Breast epithelium (tissue), 4 donors: ENCODE data around the gene LRRC26. TPM values are rescaled to one million over a fixed set of nuclear protein-coding genes. Genes with fewer than 3 reads are reported as not detected.

Source experiments
- DNase-seq, 2 donors: peaks; one replicate each; pipeline ENCODE4 v3.0.0-alpha.2; 2019; ENCODE audit warnings: low spot score in 2 of 2
- H3K27ac ChIP-seq, 2 donors: fragments of 200-600 bp; sonication (generic) in 1 of 2; one replicate each; pipeline ENCODE4 v1.5.1; 2016 to 2019; ENCODE audit warnings: mild to moderate bottlenecking in 1 of 2
- H3K27me3 ChIP-seq, 2 donors: fragments of 200-600 bp; sonication (generic) in 1 of 2; one replicate each; pipeline versions ENCODE4 v1.5.1 to v1.6.0; 2017 to 2019; ENCODE audit warnings: control low read depth in 1 of 2, mild to moderate bottlenecking in 1 of 2
- H3K36me3 ChIP-seq: fragments of 200-600 bp; one replicate; pipeline ENCODE4 v1.5.1; 2019
- H3K4me1 ChIP-seq, 2 donors: fragments of 200-600 bp; sonication (generic); one replicate each; pipeline ENCODE4 v1.5.1; 2016 to 2019; ENCODE audit warnings: control low read depth in 1 of 2
- H3K4me3 ChIP-seq, 3 donors: fragments of 200-600 bp; sonication (generic); 1 replicate in 2 of 3; 2 replicates in 1 of 3; pipeline ENCODE4 v1.5.1; 2016 to 2019; ENCODE audit warnings: mild to moderate bottlenecking in 3 of 3, moderate library complexity in 2 of 3
- H3K9me3 ChIP-seq, 2 donors: fragments of 200-600 bp; sonication (generic) in 1 of 2; one replicate each; pipeline ENCODE4 v1.5.1; 2016 to 2019; ENCODE audit warnings: control low read depth in 1 of 2
- CTCF ChIP-seq, 3 donors: fragments of 450-650 bp; IDR thresholded peaks; one replicate each; pipeline ENCODE4 v1.5.1; 2016 to 2017; ENCODE audit warnings: antibody characterized with exemption in 3 of 3, mild to moderate bottlenecking in 3 of 3, moderate library complexity in 3 of 3
- POLR2A ChIP-seq: fragments of 450-650 bp; IDR thresholded peaks from one replicate; pipeline ENCODE4 v1.6.1; 2016; ENCODE audit warnings: antibody characterized with exemption, mild to moderate bottlenecking, moderate library complexity
- POLR2AphosphoS5 ChIP-seq, 3 donors: sonication (generic); formaldehyde crosslinking; IDR thresholded peaks; one replicate each; pipeline ENCODE4 v1.6.1; 2017; ENCODE audit warnings: antibody characterized with exemption in 3 of 3
- intact Hi-C: fragments of 100-400 bp; cut with DNase I; formaldehyde crosslinking; loops from one replicate; pipeline ENCODE4 v1.15.1; 2023; ENCODE audit warnings: low total_unique reads
- total RNA-seq, 3 donors: library from RNA; depleted of rRNA; stranded (reverse); fragments of >200 nt; gene quantifications; one replicate each; pipeline ENCODE4 v1.1.0, GENCODE V29; 2016

Gene LRRC26
- total RNA-seq, 3 donors from 2014 or later = 7.8 to 9.2 TPM; not detected in 1

DNA sequence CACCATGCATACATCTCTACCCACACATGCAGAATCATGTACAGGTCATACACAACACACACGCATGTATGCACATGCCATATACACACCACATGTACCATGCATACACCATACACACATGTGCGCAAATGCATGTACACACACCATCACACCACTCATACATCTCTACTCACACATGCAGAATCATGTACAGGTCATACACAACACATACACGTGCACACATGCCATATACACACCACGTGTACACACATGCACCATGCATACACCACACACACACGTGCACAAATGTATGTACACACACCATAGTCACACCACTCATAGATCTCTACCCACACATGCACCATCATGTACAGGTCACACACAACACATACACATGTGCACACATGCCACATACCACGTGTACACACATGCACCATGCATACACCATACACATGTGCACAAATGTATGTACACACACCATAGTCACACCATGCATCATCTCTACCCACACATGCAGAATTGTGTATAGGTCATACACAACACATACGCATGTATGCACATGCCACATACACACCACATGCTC, 16.9 kb downstream of the LRRC26 start:
- H3K9me3 ChIP-seq = no peaks in the 10 kb centered on the region
- intact Hi-C loops = no loop called here
- no peaks in the 10 kb centered on the region for H3K4me1 ChIP-seq
- H3K27me3 ChIP-seq = peaks cover 0 to 46% of the 10 kb centered on the region in 2 donors
- H3K36me3 ChIP-seq = no peaks in the 10 kb centered on the region
- no peak overlapping the region for H3K27ac ChIP-seq
- DNase-seq = no peak
- no peak for TF ChIP-seq CTCF (IDR thresholded peaks at IDR 0.05)
- no peak for TF ChIP-seq POLR2AphosphoS5 (IDR thresholded peaks at IDR 0.05)
- TF ChIP-seq POLR2A = no peak
- no peak overlapping the region for H3K4me3 ChIP-seq

DNA sequence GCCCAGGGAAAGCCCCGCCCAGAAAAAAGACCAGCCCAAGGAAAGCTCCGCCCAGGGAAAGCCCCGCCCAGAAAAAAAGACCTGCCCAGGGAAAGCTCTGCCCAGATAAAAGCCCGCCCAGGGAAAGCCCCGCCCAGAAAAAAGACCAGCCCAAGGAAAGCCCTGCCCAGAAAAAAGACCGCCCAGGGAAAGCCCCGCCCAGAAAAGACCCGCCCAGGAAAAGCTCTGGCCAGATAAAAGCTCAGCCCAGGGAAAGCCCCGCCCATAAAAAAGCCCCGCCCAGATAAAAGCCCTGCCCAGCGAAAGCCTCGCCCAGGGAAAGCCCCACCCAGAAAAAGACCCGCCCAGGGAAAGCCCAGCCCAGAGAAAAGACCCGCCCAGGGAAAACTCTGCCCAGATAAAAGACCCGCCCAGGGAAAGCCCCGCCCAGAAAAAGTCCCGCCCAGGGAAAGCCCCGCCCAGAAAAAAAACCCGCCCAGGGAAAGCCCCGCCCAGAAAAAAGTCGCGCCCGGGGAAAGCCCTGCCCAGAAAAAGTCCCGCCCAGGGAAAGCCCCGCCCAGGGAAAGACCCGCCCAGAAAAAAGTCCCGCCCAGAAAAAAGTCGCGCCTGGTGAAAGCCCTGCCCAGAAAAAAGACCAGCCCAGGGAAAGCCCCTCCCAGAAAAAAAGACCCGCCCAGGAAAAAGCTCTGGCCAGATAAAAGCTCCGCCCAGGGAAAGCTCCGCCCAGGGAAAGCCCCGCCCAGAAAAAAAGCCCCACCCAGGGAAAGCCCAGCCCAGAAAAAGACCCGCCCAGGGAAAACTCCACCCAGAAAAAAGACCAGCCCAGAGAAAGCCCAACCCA, 19.0 kb downstream of the LRRC26 start:
- no peak for DNase-seq
- Histone ChIP-seq H3K27ac (no peak overlapping the region), H3K9me3 (no peaks in the 10 kb centered on the region), H3K36me3 (no peaks in the 10 kb centered on the region), H3K27me3 (peaks cover 0 to 46% of the 10 kb centered on the region in 2 donors), H3K4me3 (no peak overlapping the region), H3K4me1 (no peaks in the 10 kb centered on the region)
- intact Hi-C loops = loop anchor here (1.0 kb wide), 1 partner anchor 47 kb away; no protein-coding TSS in a partner anchor
- TF ChIP-seq POLR2AphosphoS5 (IDR thresholded peaks at IDR 0.05) (no peak), POLR2A (no peak), CTCF (IDR thresholded peaks at IDR 0.05) (no peak)

DNA sequence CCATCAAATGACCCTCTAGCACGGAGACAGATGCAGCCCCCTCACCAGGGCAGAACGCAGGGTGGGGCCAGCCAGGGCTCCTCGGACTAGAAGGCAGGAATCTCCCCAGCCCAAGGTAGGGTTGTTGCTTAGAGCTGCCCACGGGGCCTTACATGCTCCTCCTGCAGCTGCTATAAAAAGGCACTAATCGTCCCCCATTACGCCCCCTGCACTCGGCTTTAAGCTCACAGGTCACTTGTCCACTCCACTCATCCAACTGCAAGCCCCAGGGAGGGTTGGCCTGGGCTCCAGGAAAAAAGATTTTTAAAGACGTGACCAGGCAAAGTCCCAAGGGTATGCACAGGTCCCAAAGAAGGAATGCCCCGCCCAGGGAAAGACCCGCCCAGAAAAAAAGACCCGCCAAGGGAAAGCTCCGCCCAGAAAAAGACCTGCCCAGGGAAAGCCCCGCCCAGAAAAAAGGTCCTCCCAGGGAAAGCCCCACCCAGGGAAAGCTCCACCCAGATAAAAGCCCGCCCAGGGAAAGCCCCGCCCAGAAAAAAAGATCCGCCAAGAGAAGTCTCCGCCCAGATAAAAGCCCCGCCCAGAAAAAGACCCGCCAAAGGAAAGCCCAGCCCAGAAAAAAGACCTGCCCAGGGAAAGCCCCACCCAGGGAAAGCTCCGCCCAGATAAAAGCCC, 19.8 kb downstream of the LRRC26 start:
- no peak overlapping the region for H3K27ac ChIP-seq
- H3K27me3 ChIP-seq = peaks cover 0 to 43% of the 10 kb centered on the region in 2 donors
- no peaks in the 10 kb centered on the region for H3K9me3 ChIP-seq
- intact Hi-C loops = loop anchor here (1.0 kb wide), 1 partner anchor 46 kb away; no protein-coding TSS in a partner anchor
- TF ChIP-seq POLR2A (no peak), POLR2AphosphoS5 (IDR thresholded peaks at IDR 0.05) (no peak), CTCF (IDR thresholded peaks at IDR 0.05) (no peak)
- no peaks in the 10 kb centered on the region for H3K4me1 ChIP-seq
- no peak overlapping the region for H3K4me3 ChIP-seq
- H3K36me3 ChIP-seq = no peaks in the 10 kb centered on the region
- no peak for DNase-seq

DNA sequence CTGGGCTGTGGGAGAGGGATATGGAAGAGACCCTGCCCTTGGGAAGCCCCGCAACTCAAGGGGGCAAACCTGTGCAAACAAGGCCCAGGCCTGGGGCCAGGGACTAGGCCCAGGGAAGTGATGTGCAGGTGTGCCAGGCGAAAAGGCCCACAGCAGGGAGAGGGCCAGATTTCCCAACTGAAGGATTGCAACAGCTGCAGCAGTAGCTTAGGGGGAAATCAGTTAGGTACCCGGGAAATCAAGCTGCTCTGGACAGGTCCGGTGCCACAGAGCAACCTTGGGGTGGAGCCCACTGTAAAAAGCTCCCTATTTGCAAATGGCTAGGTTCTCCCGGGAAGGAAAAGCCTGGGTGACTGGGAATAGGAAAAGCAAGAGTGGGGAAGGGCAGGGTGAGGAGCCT, 20.5 kb downstream of the LRRC26 start:
- intact Hi-C loops = no loop called here
- Histone ChIP-seq H3K9me3 (no peaks in the 10 kb centered on the region), H3K4me3 (no peak overlapping the region), H3K4me1 (no peaks in the 10 kb centered on the region), H3K27ac (no peak overlapping the region), H3K27me3 (peaks cover 0 to 37% of the 10 kb centered on the region in 2 donors), H3K36me3 (no peaks in the 10 kb centered on the region)
- DNase-seq = no peak
- TF ChIP-seq POLR2A (no peak), CTCF (IDR thresholded peaks at IDR 0.05) (no peak), POLR2AphosphoS5 (IDR thresholded peaks at IDR 0.05) (no peak)

- intact Hi-C loops = no loop called here
- Histone ChIP-seq H3K4me3 (no peak overlapping the region), H3K27me3 (peaks cover 0 to 41% of the 10 kb centered on the region in 2 donors), H3K9me3 (no peaks in the 10 kb centered on the region), H3K36me3 (no peaks in the 10 kb centered on the region), H3K4me1 (no peaks in the 10 kb centered on the region), H3K27ac (no peak overlapping the region)
- DNase-seq = no peak
- no peak for TF ChIP-seq POLR2A
- no peak for TF ChIP-seq POLR2AphosphoS5 (IDR thresholded peaks at IDR 0.05)
- no peak for TF ChIP-seq CTCF (IDR thresholded peaks at IDR 0.05)
Observed at GRCh38 chr9:137148661-137149060, 21.2 kb downstream of the LRRC26 start.
